CD4-positive, alpha-beta T cell treated with Interleukin-1 beta for 1 hour (primary cell): ENCODE data around the gene ATXN7L3B.
"Not testable (repeated sequence)": the region's sequence is repeated elsewhere in the genome, so short reads cannot be mapped to it uniquely, and the experiment has no call there.

Source experiments
- DNase-seq, 2 donors: peaks; one replicate each; pipeline ENCODE4 v3.0.0-alpha.2; 2020 to 2022

The ATXN7L3B gene, protein sequence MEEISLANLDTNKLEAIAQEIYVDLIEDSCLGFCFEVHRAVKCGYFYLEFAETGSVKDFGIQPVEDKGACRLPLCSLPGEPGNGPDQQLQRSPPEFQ

DNA sequence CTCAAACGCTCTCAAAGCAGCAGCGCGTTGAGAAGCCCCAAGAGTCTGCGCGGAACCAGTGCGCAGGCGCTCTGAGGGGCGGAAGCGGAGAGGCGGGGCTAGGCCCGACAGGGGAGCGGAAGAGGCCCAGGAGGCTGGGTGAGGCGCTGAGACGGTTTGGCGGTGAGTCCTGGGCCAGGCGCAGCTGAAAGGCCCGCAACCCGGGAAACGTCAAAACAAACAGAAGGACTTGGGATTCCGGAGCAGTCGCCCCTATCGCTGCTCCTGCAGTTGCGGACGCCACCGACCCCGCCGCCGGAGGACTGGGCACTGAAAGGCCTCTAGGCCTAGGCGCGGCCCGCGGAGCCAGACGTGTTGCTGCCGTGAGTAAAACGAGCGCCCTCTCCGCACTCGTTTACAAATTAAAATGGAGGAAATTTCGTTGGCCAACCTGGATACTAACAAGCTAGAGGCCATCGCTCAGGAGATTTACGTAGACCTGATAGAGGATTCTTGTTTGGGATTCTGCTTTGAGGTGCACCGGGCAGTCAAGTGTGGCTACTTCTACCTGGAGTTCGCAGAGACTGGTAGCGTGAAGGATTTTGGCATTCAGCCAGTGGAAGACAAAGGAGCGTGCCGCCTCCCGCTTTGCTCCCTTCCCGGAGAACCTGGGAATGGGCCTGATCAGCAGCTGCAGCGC lies at the start of gene ATXN7L3B:
Gene ATXN7L3B (plus strand): TSS at position 129 of the 679 bp plus-strand sequence. CDS start 278 bp downstream, at position 407.
- peak; percentile 96 for DNase-seq

DNA sequence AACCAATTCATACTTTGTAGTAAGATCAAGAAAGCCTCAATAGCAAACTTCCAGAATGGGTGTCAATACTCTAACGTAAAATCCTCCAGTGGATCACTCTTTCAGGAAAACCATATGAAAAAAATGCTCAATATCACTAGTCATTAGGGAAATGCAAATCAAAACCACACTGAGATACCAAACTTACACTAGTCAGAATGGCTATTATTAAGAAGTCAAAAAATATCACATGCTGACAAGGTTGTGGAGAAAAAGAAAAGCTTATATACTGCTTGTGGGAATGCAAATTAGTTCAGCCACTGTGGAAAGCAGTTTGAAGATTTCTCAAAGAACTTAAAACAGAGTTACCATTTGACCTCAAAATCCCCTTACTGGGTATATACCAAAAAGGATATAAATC lies 49.5 kb upstream of the ATXN7L3B start:
- DNase-seq = no peak

DNA sequence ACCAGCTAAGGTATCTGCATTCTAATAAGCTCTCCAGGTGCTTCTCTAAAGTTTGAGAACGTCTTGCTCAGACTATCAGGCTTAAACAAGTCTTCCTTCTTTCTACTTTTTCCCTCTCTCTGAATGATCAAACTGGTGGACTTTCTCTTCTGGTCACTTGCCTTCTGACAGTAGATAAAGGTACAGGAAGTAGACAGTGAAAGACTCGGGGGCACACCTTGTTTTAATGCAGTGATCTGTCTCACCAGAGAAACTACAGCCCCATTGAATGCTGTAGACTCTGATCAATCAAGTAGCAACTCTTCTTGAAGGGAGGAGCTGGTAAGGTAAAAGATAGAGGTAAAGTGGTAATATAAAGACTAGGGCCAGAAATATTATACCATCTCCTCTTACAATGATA lies 48.1 kb upstream of the ATXN7L3B start:
- DNase-seq = no peak

DNA sequence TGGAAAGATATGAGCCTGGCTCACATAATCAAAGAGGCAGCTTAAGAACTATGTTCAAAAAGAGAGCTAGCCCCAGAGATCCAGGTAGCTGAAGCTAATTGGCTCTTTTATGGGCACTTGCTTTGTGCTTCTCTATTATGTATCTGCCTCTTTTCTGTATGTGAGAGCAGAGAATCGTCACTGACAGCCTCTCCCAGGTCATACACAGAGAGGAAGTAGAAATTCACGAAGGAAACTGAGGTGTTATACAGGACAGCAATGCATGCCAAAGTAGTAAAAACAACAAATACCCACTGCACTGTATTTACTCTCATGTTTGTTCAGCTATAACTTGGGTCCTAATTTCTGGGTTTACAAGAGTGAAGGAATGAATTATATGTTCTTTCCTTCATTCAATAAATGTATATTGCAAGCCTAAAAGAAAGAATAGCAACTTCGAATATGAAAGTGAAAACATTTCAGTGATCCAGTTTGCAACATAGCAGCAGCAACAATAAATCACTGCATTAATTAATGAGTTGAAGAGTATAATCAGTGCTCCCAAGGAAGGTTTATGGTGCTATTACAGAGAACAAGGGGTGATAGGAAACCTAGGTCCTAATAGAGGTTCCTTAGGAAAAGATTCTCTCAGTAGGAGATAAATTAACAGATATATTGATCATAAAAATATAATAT lies 47.1 kb upstream of the ATXN7L3B start:
- DNase-seq = peak in 1 of 2 donors; percentile 14

DNA sequence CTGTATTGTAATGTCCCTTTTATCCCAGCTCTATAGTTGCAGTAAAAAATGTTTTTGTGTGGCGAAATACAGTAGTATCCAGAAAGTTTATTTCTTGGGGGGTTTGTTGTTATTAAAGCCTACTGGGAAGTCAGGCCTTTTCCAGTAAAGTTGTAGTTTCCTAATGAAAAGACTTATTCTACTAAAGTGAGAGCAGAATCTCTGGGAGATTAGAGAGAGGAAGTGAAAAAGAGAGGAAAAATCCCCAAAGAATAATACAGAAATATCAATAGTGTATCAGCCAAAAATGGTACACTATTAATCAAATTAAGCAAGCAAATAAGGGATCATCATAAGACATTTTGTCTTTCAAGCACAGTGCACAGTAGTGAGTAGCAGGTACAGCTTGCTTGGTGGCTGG lies 46.3 kb upstream of the ATXN7L3B start:
- no peak for DNase-seq

DNA sequence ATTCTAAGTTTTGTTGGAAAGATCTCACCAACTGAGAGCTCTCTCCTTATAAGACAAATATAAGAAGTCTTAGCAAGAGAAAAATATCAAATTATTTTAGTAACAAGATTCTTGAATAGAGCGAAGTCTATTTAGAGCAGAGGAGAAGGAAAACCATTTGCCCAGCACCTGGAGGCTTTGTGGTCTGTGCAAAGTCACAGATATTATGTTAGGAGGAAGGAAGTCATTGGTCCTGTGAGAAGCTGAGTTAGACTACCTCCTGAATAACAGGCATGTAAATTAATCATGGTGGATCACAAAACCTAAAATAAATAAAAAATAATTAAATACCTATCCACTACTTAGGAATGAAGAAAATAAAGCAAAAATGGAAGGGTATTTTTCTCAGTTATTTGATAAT lies 38.4 kb upstream of the ATXN7L3B start:
- DNase-seq = no peak

DNA sequence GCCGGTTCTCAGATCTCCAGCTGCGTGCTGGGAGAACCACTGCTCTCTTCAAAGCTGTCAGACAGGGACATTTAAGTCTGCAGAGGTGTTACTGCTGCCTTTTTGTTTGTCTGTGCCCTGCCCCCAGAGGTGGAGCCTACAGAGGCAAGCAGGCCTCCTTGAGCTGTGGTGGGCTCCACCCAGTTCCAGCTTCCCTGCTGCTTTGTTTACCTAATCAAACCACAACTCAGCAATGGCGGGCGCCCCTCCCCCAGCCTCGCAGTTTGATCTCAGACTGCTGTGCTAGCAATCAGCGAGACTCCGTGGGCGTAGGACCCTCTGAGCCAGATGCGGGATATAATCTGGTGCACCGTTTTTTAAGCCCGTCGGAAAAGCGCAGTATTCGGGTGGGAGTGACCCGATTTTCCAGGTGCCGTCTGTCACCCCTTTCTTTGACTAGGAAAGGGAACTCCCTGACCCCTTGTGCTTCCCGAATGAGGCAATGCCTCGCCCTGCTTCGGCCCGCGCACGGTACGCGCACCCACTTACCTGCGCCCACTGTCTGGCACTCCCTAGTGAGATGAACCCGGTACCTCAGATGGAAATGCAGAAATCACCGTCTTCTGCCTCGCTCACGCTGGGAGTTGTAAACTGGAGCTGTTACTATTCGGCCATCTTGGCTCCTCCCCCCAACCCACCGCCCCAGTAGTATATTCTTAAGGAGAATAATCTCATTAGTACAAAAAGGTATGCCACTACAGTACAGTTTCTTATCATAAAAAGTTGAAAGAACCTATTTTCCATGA lies 28.6 kb upstream of the ATXN7L3B start:
- not testable (repeated sequence) for DNase-seq

DNA sequence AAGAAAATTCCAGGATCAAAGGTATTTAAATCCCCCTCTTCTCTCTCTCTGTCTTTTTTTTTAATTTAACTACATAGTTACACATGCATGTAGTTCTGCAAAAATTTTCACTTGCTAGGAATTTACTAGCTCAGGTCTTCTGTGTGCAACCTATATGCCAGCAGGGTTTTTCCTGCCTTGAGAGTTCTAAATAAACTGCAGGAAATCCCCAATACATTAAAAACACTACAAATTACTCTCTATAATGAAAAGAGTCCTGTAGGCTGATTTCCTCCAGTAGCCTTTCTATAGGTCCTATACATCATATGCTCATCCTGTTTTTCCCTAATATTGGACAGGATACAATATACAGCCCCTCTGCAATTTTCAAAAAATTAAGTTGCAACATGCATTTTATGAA lies 27.7 kb upstream of the ATXN7L3B start:
- DNase-seq = no peak

DNA sequence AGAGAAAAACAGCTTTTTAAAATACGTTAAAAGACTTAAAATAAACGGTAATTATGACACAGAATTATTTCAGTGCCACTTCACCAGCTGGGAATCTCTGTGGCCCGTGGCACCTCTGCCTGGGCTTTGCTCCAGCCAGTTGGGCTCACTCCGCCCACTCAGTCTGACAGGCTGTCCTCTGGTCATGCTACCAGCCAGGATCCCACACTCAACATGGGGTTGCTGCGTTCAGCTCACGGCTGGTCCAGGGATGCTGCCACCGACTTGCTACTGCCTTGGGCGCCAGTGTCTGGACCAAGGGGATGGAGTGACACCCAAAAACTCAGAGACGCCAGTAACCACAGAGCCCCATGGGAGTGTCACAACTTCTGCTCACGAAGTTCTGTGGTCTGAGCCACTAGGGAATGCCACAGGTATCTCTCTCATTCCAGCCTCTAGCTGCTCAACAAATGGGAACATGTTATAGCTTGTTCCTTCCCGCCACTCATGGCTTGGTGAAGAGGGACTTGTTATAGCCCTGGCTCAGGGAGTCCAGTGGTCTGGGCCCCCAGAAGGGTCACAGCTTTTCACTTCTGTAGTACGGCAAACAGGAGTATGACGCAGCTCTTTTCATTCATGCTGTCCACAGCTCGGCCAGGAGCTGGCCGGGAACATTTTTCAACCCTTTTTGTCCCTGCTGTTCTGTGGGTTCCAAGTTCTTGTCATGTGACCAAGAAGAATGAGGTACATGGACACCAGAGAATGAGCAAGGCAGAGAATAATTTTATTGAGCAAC lies 23.4 kb upstream of the ATXN7L3B start:
- DNase-seq = no peak

DNA sequence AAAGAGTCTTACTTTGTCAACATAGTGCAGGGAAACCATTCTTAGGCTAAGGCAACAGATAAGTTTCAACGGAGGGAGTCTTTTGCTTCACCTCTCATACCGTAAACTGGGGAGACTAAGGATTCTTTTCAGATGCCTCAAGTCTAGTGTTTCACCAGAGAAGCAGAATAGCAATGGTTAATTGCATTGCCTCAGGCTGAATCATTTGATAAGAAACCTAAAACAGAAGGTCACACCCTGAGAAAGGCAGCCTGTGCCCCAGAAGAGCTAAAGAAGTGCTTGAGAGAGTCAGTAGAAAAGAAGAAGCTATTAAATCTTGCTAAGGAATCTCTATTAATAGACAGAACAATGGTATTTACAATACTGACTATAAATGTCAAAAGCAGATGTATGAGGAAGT lies 21.8 kb upstream of the ATXN7L3B start:
- no peak for DNase-seq

DNA sequence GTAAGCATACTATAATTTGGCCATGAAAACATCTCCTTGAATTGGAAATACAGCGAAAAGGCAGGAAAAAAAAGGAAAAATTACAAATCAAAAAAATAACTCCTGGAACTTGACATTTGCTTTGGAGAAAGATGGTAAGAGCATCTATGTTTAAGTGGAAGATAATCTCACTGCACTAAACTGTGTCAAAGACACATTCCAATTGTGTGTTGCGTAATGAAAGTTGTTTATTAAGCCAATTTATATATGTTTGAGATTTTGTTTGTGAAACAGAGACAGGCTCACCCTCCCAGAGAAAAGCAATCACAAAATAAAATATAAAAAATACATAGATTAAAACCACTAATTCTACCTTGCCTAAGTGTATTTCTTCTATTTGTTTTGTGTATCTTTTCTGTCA lies 11.1 kb upstream of the ATXN7L3B start:
- DNase-seq = no peak

DNA sequence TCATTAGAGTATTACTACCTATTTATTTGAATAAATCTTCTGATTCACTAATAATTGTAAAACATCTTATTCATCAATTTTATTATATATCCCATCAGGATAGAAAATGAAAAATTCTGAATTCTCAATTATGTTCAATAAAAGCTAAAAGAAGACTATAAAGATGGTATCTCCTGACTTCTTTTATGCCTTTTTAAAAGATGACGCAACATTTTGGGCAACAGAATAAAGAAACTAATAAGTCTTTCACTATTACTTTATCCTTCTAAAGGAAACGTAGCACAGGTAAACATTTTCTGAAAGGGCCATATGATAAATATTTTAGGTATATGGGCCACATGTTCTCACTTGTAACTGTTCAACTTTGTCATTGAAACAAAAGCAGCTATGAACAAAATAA lies 10.1 kb upstream of the ATXN7L3B start:
- DNase-seq = no peak

DNA sequence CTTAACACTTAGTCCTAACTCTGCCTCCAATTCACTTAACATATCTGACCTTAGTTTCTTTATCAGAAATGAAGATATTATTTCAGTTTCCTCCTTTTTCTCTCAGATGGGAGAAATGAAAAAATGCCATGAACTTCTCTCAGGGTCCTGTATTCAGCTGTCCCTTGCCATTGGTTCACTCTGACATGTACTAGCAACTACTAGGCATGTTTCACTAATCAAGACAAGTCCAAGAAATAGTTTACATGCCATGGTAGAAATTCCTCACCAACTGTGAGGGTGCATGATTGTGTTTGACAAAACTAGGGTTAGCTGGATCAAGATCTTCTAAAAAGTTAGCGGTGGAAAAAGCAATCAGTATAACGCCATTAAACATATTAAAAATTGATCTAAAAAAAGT lies 7.0 kb upstream of the ATXN7L3B start:
- DNase-seq = no peak

DNA sequence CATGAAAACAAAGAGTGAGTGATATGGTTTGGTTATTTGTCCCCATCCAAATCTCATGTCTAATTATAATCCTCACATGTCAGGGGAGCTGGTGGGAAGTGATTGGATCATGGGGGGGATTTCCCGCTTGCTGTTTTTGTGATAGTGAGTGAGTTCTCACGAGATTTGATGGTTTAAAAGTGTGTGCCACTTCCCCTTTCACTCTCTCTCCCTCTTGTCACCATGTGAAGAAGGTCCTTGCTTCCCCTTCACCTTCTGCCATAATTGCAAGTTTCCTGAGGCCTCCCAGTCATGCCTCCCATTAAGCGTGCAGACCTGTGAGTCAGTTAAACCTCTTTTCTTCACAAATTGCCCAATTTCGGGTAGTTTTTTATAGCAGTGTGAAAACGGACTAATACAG lies 2.1 kb upstream of the ATXN7L3B start:
- DNase-seq = peak; percentile 9 to 13

DNA sequence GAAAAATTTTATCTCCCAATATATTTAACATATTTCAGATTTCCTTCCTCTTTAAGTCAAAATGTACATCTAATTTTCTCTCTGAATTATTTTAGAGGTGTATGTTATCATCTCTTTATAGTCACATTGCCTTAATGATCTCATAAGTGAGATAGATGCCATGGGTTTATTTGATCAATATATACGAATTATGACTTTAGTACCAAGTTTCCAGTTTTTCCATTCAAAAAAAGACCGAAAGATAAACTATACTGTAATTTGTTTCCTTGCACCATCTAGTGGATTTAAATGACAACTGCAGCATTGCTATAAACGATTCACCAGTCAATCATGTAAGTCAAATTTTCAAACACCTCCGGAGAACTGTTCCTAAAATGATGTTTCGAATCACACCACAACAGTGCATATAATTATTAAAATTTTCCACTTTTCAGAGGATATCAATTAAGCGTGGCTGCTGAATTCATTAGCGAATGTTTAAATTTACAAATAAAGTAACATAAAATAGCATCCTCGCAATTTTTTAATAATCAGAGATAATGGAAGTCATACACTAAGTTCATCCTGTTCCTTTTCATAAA lies 419 bp upstream of the ATXN7L3B start:
- DNase-seq = peak in 1 of 2 donors; percentile 70

DNA sequence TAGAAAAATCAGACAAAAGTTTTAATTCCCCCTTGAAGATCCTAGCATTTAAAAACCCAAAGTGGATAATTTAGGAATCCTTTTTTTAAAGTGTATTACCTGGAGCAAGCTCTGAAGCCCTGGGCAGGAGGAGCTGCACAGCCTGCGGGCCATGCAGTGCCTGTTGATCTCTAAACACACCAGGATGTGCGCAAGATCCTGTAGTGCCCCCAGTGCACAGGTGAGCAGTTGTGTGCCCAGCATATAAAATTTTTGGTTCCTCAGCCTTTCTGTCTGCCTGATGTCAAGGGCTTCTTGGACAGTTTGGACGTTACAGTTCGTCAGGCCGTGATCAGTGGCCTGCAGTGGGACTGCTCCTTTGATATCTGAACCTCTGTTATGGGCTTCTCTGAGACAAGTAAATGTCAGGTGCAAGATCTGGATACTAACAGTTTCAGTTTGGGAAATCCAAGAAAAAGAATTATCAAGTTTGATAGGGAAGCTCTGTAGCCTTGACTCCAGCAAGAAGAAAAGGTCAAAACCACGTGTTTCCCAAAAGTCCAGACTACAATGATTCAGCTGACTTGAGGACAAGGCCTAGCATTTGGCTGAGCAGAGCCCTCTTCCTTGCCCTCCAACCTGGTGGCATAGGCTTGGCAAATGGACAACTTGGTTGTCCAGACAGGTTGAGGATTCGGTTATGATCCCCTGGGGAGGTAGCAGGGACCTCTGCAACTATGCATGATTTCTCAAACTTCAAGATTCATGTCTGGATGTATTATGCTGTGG lies 1.0 kb downstream of the ATXN7L3B start:
- peak; percentile 52 to 53 for DNase-seq

DNA sequence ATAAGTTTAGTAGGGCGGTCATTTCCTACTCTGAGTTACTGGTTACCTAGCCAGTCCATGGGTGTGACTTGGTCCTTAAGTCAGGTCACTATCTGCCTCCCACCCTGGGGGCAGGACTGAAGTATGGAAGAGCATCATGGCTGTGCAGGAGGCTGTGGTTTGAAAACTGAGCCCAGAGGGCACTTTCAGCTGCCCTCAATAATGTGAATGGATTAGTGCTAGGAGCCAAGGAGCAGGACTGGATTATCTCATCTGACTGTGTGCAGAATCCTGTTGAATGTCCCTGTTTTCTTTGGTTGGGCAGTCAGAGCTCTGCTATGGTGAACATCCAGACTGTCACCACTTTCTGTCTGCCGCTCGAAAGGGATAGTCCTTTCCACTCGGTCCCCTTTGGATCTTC lies 1.6 kb downstream of the ATXN7L3B start:
- DNase-seq = no peak

DNA sequence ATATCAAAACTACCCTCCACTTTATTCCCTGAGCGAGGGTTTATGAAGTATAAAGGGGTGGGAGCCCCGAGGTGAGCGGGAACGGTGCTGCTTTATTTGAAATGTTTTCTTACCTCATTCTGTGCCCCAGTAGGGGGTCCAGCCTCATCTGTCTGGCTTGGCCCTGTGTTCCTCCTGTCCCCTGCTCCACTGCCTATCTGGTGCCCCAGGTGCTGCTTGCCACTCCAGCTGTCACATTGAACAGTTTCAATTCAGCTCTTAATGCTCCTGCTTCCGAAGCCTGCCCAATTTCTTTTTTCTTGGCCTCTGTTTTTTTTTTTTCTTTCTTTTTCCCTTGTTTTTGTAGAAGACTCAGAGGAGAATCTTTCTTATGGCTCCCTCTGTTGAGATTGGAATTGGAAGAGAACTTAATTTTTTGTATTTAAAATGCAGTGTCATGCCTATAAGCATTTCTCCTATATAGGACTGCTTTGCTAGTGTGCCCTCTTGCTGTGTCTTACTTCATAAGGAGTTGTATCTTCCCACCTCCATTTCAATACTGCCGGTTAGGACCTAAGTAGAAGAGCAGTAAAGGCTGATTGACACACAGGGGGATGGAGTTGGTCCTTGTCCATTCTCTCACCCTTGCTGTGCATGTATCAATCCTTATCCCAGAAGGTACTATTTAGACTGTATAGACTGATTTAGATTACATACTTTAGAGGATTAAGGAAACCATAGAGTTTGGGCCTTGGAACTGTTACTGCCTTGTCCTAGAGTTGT lies 2.3 kb downstream of the ATXN7L3B start:
- DNase-seq = peak in 1 of 2 donors; percentile 3

DNA sequence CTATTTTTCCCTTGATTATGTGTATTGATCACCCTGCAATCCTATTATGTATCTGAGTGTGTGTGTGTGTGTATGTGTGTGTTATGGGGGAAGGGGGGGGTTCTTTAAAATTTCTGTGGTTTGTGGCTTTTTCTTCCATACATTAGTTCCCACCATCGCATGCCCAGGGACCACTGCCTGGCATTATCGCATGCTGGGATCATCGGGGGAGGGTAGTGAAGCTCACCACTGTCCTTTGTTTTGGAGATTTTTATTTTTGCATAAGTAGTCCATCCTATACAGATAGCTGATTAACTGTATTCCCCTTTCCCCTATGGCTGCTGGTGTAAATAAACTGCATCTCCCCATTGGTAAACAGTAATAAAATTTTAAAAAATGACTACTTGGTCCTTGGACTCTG lies 3.4 kb downstream of the ATXN7L3B start:
- no peak for DNase-seq

DNA sequence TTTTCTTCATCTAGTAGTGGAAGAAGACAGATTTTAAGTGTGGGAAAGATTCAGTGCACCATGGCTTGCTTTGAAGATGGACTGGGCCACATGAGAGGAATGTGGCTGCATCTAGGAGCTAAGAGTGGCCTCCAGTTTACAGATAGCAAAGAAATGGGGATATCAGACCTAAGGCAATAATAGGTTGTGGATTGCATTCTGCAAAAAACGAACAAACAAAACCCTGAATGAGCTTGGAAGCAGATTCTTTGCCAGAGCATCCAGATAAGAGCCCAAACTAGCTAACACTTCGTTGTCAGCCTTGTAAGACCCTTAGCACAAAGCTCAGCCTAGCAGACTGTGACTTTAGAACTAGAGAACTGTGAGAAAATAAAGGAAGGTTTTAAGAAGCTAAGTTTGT lies 9.6 kb downstream of the ATXN7L3B start:
- DNase-seq = no peak

DNA sequence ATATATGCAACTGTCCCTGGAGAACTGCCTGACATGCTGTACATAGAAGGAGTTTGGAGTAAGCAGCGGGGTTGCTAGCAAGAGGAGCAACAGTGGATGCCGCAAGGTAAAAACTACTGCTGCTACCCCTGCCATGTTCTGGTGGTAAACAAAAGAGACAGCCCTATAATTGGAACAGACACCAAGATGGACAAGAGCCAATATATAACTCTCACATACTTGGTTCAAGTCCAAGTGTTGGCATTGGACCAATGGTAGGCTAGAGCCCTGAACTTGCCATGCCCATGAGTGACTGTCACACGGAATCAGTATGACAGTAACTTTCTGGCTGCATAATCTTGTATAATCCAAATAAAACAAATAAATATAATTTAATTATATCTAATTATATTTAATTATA lies 13.7 kb downstream of the ATXN7L3B start:
- DNase-seq = no peak
